ENCODE measurements around the gene XPO6.

DNA sequence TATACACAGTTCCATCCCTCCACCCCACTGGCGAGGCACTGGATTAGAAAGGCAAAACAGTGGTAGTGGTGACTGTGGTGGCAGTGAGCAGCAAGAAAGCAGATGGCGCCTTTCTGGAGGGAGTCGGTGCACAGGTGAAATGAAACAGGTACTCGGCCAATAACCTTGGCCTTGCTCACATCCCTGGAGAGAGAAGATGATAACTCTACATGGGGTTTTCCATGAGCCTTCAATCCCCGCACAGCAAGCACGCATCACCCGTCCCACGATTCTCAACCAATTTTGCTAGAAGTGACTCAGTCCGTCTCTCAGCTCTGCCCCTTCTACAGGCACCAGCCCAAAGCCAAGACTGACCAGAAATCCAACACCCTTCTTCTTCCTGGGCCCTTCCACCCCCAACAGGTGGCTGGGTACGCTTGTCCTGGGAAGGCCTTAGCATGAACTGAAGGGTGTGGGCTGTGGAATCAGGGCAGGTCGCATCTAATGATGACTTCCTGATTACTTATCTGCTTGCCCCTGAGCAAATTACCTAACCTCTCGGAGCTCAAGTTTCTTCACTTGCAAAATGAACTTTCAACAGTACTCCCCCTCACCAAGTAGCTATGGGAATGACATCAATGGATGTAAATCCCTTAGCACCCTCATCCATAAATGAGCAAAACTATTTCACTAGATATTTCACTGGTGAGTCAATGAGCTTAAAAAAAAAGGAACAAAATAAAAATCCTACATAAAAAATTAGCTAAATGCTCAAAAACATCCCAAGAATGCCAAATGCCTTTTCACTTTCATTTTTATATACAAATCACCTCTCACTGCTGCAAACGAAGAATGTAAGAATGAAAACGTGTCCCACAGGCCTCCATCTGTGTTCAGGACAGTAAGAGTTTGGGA lies 18.0 kb downstream of the XPO6 start:
- TF ChIP-seq GATA2 (IDR thresholded peaks at IDR 0.05; ENCODE audit: low read depth, low read length) (no peak), GATA3 (IDR thresholded peaks at IDR 0.05; ENCODE audit: low read depth, low read length) (no peak)
